GM10248 (cell line): ENCODE results near the gene PLA2G4A.

Source experiments
- CTCF ChIA-PET: fragments of 300-600 bp; sonication (Branson Sonifier 250); formaldehyde crosslinking; extraction: SDS; loops from one replicate; lab custom pipeline; 2021; ENCODE audit warnings: antibody characterized with exemption; lab: Yijun Ruan, JAX
- POLR2A ChIA-PET: fragments of 350-650 bp; sonication (Branson Sonifier 250); formaldehyde crosslinking; extraction: SDS; loops from one replicate; lab custom pipeline; 2020; ENCODE audit warnings: antibody characterized with exemption; lab: Yijun Ruan, JAX
- DNase-seq: peaks from one replicate; pipeline ENCODE4 v3.0.0; 2012; ENCODE audit errors: extremely low spot score
- CTCF ChIP-seq: IDR thresholded peaks from 2 replicates; pipeline ENCODE4 v1.5.1; 2012; ENCODE audit warnings: mild to moderate bottlenecking, low read depth; ENCODE audit errors: extremely low read depth, missing control alignments, control extremely low read depth

PLA2G4A gene

GRCh38 chr1:186790101-186790500 is 38.6 kb upstream of the PLA2G4A start:
- TF ChIP-seq CTCF, result no peak
- POLR2A ChIA-PET, result no interaction called here
- CTCF ChIA-PET, result interaction anchor here (1.2 to 1.7 kb wide), 3 partner anchors 9 to 307 kb away, joined by 3 to 6 read pairs (median 4); no protein-coding TSS in a partner anchor
- no peak for DNase-seq

- no peak for TF ChIP-seq CTCF
- ChIA-PET POLR2A (no interaction called here), CTCF (interaction anchor here (1.0 kb wide), 1 partner anchor 14 kb away, joined by 3 read pairs; no protein-coding TSS in a partner anchor)
- DNase-seq, result no peak
These were observed 35.7 kb upstream of the PLA2G4A start for GRCh38 chr1:186792870-186793581.

GRCh38 chr1:186793582-186793927 is 35.2 kb upstream of the PLA2G4A start:
- no peak for DNase-seq
- POLR2A ChIA-PET, result no interaction called here
- CTCF ChIA-PET, result interaction anchor here (1.0 kb wide), 1 partner anchor 14 kb away, joined by 3 read pairs; no protein-coding TSS in a partner anchor
- TF ChIP-seq CTCF, result no peak

- CTCF ChIA-PET, result interaction anchor here (0.8 to 1.9 kb wide), 13 partner anchors 11 to 317 kb away, joined by 3 to 7 read pairs (median 3); no protein-coding TSS in a partner anchor
- POLR2A ChIA-PET, result no interaction called here
- TF ChIP-seq CTCF, result no peak
- DNase-seq, result no peak
These were observed 29.6 kb upstream of the PLA2G4A start for GRCh38 chr1:186798960-186799688.

GRCh38 chr1:186799689-186800054 is 29.1 kb upstream of the PLA2G4A start:
- POLR2A ChIA-PET, result no interaction called here
- DNase-seq, result no peak
- CTCF ChIA-PET, result interaction anchor here (1.1 to 1.9 kb wide), 11 partner anchors 12 to 318 kb away, joined by 3 to 7 read pairs (median 4); no protein-coding TSS in a partner anchor
- TF ChIP-seq CTCF, result no peak

- POLR2A ChIA-PET, result no interaction called here
These were observed 26.4 kb upstream of the PLA2G4A start for GRCh38 chr1:186802388-186802787.

More at GRCh38 chr1:186802388-186802787, 26.4 kb upstream of the PLA2G4A start:
- TF ChIP-seq CTCF, result no peak
- DNase-seq, result no peak
- CTCF ChIA-PET, result interaction anchor here (1.1 kb wide), 1 partner anchor 19 kb away, joined by 3 read pairs; no protein-coding TSS in a partner anchor
